ENCODE results near the gene ORC2.

DNA sequence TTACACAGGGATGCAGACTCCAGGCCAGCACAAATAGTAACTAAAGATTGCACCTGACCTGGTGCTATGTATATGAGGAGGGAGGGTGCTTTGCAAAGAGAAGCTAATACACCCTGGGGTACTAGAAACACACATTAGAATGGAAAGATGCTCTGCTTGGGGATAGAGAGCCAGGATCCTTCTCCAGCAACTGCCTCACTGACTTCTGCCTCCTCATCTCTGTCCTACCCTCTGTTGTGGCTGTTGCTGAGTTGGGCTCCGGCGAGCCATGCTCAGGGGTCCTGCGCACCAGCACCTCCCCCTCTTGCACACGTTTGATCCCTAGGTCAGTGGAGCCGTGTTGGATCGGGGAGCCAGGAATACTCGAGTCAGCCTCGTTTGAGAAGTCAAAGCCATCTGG, 23.7 kb upstream of the ORC2 start:
- TF ChIP-seq, protein P1, sequence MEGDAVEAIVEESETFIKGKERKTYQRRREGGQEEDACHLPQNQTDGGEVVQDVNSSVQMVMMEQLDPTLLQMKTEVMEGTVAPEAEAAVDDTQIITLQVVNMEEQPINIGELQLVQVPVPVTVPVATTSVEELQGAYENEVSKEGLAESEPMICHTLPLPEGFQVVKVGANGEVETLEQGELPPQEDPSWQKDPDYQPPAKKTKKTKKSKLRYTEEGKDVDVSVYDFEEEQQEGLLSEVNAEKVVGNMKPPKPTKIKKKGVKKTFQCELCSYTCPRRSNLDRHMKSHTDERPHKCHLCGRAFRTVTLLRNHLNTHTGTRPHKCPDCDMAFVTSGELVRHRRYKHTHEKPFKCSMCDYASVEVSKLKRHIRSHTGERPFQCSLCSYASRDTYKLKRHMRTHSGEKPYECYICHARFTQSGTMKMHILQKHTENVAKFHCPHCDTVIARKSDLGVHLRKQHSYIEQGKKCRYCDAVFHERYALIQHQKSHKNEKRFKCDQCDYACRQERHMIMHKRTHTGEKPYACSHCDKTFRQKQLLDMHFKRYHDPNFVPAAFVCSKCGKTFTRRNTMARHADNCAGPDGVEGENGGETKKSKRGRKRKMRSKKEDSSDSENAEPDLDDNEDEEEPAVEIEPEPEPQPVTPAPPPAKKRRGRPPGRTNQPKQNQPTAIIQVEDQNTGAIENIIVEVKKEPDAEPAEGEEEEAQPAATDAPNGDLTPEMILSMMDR (IDR thresholded peaks at IDR 0.05) = no peak
- TF ChIP-seq POLR2A (IDR thresholded peaks at IDR 0.05) (no peak), POLR2AphosphoS5 (IDR thresholded peaks at IDR 0.05; ENCODE audit: insufficient read depth in 1 of 2, low read depth in 1 of 2) (no peak)
